ENCODE results near the gene NAGA. TPM values are rescaled to one million over a fixed set of nuclear protein-coding genes. Genes with fewer than 3 reads are reported as not detected.

The NAGA gene
- total and polyA plus RNA-seq, 12 donors = 6.6 to 34.8 (median 12.3) TPM

GRCh38 chr22:42067671-42068251 lies 2.9 kb downstream of the NAGA start:
- DNase-seq (no peak), ATAC-seq (no peak)
- intact Hi-C loops (cut with DNase I) = no loop called here
- H3K9me3 ChIP-seq = no peaks in the 10 kb centered on the region
- H3K4me1 ChIP-seq = peaks cover 5 to 32% (median 19%) of the 10 kb centered on the region in 9 donors
- H3K4me3 ChIP-seq = no peak overlapping the region
- no peak for TF ChIP-seq CTCF (IDR thresholded peaks at IDR 0.05)
- 97 to 98% methylated on average over 14 of the region's 14 CpGs for WGBS, 2 donors
- H3K36me3 ChIP-seq = peaks cover 0 to 56% (median 17%) of the 10 kb centered on the region in 9 donors
- no peaks in the 10 kb centered on the region for H3K27me3 ChIP-seq
- no peak overlapping the region for H3K27ac ChIP-seq

- peaks cover 5 to 27% (median 19%) of the 10 kb centered on the region in 9 donors for H3K4me1 ChIP-seq
- no peaks in the 10 kb centered on the region for H3K27me3 ChIP-seq
- no peak for TF ChIP-seq CTCF (IDR thresholded peaks at IDR 0.05)
- H3K9me3 ChIP-seq = no peaks in the 10 kb centered on the region
- 97% methylated on average over 10 of the region's 10 CpGs for WGBS, 2 donors
- ATAC-seq = no peak
- no peak overlapping the region for H3K27ac ChIP-seq
- H3K36me3 ChIP-seq = peaks cover 0 to 65% (median 26%) of the 10 kb centered on the region in 9 donors
- no peak for DNase-seq
- no peak overlapping the region for H3K4me3 ChIP-seq
- intact Hi-C loops (cut with DNase I) = no loop called here
Observed at GRCh38 chr22:42066937-42067336, 3.7 kb downstream of the NAGA start.

DNA sequence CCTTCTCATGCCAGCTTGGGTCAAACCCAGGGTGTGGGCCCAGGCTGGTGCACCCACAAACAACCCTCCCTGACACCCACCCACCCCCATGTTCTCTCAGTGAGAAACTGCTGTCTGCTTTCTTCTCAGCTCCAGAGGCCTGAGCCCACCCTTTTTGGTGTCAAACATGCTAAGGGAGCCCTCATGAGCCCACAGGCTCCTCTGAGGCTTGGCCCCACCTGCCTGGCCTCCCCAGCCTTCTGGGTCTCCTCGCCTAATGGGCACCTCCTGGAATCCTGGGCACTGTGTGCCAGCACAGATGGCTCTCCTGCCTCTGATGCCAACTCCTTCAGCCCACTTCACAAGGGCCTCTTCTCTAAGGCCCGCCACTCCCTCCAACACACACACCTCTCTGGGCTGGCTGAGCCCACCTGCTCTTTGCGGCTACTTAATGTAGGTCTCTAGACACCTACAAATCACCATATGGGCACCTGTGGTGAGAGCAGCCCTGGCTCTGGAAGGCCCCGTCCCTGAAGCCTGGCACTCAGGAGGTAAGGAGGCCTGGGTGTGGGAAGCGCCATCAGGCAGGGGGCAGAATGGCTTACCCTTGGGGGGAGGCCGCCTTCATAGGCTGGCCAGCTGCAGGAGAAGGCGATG lies 4.4 kb downstream of the NAGA start:
- intact Hi-C loops (cut with DNase I) = no loop called here
- Histone ChIP-seq H3K36me3 (peaks cover 0 to 72% (median 32%) of the 10 kb centered on the region in 9 donors), H3K4me3 (no peak overlapping the region), H3K9me3 (no peaks in the 10 kb centered on the region), H3K4me1 (peaks cover 1 to 21% (median 14%) of the 10 kb centered on the region in 9 donors), H3K27me3 (no peaks in the 10 kb centered on the region), H3K27ac (no peak overlapping the region)
- TF ChIP-seq CTCF (IDR thresholded peaks at IDR 0.05) = no peak
- no peak for DNase-seq
- 98 to 99% methylated on average over 7 of the region's 7 CpGs for WGBS, 2 donors
- no peak for ATAC-seq

- Histone ChIP-seq H3K36me3 (peaks cover 0 to 78% (median 36%) of the 10 kb centered on the region in 9 donors), H3K4me1 (peaks cover 0 to 17% (median 11%) of the 10 kb centered on the region in 9 donors), H3K27ac (no peak overlapping the region), H3K27me3 (no peaks in the 10 kb centered on the region), H3K9me3 (no peaks in the 10 kb centered on the region), H3K4me3 (no peak overlapping the region)
- ATAC-seq (no peak), DNase-seq (no peak)
- intact Hi-C loops (cut with DNase I) = no loop called here
- TF ChIP-seq CTCF (IDR thresholded peaks at IDR 0.05) = no peak
- 89 to 90% methylated on average over 13 of the region's 13 CpGs for WGBS, 2 donors
Observed at GRCh38 chr22:42065438-42066125, 5.0 kb downstream of the NAGA start.

Measured in heart right ventricle (tissue), 16 donors.